H9 (cell line): Measurements from ENCODE around the gene ACCSL. TPM values are rescaled to one million over a fixed set of nuclear protein-coding genes. Genes with fewer than 3 reads are reported as not detected.
A peak's percentile ranks its signal among the peaks of the same experiment; 100 is the strongest.

Experiments
- DNase-seq: peaks from one replicate; pipeline ENCODE4 v3.0.0-alpha.2; 2017
- H2AFZ ChIP-seq: one replicate; pipeline ENCODE4 v1.6.1; 2013; ENCODE audit warnings: mild to moderate bottlenecking, low read length, control low read depth, moderate library complexity
- H2AK5ac ChIP-seq: 2 replicates; pipeline ENCODE4 v1.6.1; 2013; ENCODE audit warnings: low read length, control low read depth, mixed read lengths; ENCODE audit not compliant: insufficient read length
- H2BK120ac ChIP-seq: one replicate; pipeline ENCODE4 v1.6.1; 2013; ENCODE audit warnings: low read depth, mild to moderate bottlenecking, low read length, control low read depth, inconsistent platforms; ENCODE audit not compliant: poor library complexity, severe bottlenecking
- H2BK12ac ChIP-seq: 2 replicates; pipeline ENCODE4 v1.6.1; 2013; ENCODE audit warnings: low read length, control low read depth, mixed read lengths, low read depth; ENCODE audit not compliant: insufficient read length
- H2BK15ac ChIP-seq: 2 replicates; pipeline ENCODE4 v1.6.1; 2013; ENCODE audit warnings: low read depth, low read length, control low read depth
- H2BK20ac ChIP-seq: one replicate; pipeline ENCODE4 v1.6.1; 2013; ENCODE audit warnings: low read depth, mild to moderate bottlenecking, low read length, control low read depth, inconsistent platforms; ENCODE audit not compliant: poor library complexity, severe bottlenecking
- H2BK5ac ChIP-seq: 2 replicates; pipeline ENCODE4 v1.6.1; 2013; ENCODE audit warnings: low read length, control low read depth, mixed read lengths; ENCODE audit not compliant: insufficient read length
- H3K14ac ChIP-seq: 2 replicates; pipeline ENCODE4 v1.6.1; 2013; ENCODE audit warnings: low read length, control low read depth; ENCODE audit not compliant: insufficient read depth
- H3K18ac ChIP-seq: 2 replicates; pipeline ENCODE4 v1.6.1; 2013; ENCODE audit warnings: low read depth, mild to moderate bottlenecking, mixed read lengths, low read length, control low read depth; ENCODE audit not compliant: insufficient read length
- H3K23ac ChIP-seq: 2 replicates; pipeline ENCODE4 v1.6.1; 2013; ENCODE audit warnings: low read length, control low read depth, mixed read lengths, low read depth; ENCODE audit not compliant: insufficient read length
- H3K23me2 ChIP-seq: 2 replicates; pipeline ENCODE4 v1.6.1; 2013; ENCODE audit warnings: low read depth, mild to moderate bottlenecking, mixed read lengths, low read length, control low read depth; ENCODE audit not compliant: insufficient read length, poor library complexity, severe bottlenecking
- H3K27ac ChIP-seq: 2 replicates; pipeline ENCODE4 v1.5.1; 2013; ENCODE audit warnings: low read length, control low read depth, mixed read lengths, low read depth; ENCODE audit not compliant: insufficient read length
- H3K27me3 ChIP-seq: 2 replicates; pipeline ENCODE4 v1.6.1; 2013; ENCODE audit warnings: low read length, control low read depth, inconsistent platforms; ENCODE audit not compliant: insufficient read depth
- H3K4ac ChIP-seq: 2 replicates; pipeline ENCODE4 v1.6.1; 2013; ENCODE audit warnings: low read depth, mild to moderate bottlenecking, control low read depth, inconsistent platforms, low read length, moderate library complexity
- H3K4me1 ChIP-seq: 2 replicates; pipeline ENCODE4 v1.6.1; 2013; ENCODE audit warnings: low read length, control low read depth, inconsistent platforms; ENCODE audit not compliant: insufficient read depth
- H3K4me2 ChIP-seq: 2 replicates; pipeline ENCODE4 v1.6.1; 2013; ENCODE audit warnings: low read length, control low read depth, mixed read lengths; ENCODE audit not compliant: insufficient read length, insufficient read depth
- H3K56ac ChIP-seq: 2 replicates; pipeline ENCODE4 v1.6.1; 2013; ENCODE audit warnings: low read depth, mild to moderate bottlenecking, mixed read lengths, low read length, control low read depth; ENCODE audit not compliant: insufficient read length
- H3K79me1 ChIP-seq: 2 replicates; pipeline ENCODE4 v1.6.1; 2013; ENCODE audit warnings: low read depth, mild to moderate bottlenecking, moderate library complexity, low read length, control low read depth, inconsistent platforms; ENCODE audit not compliant: insufficient read depth, poor library complexity, severe bottlenecking
- H3K79me2 ChIP-seq: 2 replicates; pipeline ENCODE4 v1.6.1; 2013; ENCODE audit warnings: low read length, control low read depth, inconsistent platforms; ENCODE audit not compliant: insufficient read depth
- H3K9ac ChIP-seq: 2 replicates; pipeline ENCODE4 v1.6.1; 2013; ENCODE audit warnings: low read length, control low read depth, mixed read lengths; ENCODE audit not compliant: insufficient read length; ENCODE audit errors: extremely low read depth
- H3K9me3 ChIP-seq: one replicate; pipeline ENCODE4 v1.6.1; 2013; ENCODE audit warnings: low read depth, low read length, inconsistent platforms; ENCODE audit not compliant: control insufficient read depth
- H3T11ph ChIP-seq: one replicate; pipeline ENCODE4 v1.6.1; 2013; ENCODE audit warnings: mild to moderate bottlenecking, low read length, control low read depth, inconsistent platforms
- H4K20me1 ChIP-seq: one replicate; pipeline ENCODE4 v1.6.1; 2013; ENCODE audit not compliant: control insufficient read depth, insufficient read length, insufficient read depth
- H4K5ac ChIP-seq: 2 replicates; pipeline ENCODE4 v1.6.1; 2013; ENCODE audit warnings: low read depth, mild to moderate bottlenecking, mixed read lengths, low read length, control low read depth; ENCODE audit not compliant: insufficient read length
- H4K8ac ChIP-seq: replicated peaks from 2 replicates; pipeline ENCODE4 v1.6.1; 2013; ENCODE audit warnings: low read length, control low read depth, mixed read lengths, low read depth; ENCODE audit not compliant: insufficient read length
- H4K91ac ChIP-seq: 2 replicates; pipeline ENCODE4 v1.6.1; 2013; ENCODE audit warnings: low read depth, mild to moderate bottlenecking, moderate library complexity, mixed read lengths, low read length, control low read depth; ENCODE audit not compliant: insufficient read length
- H3K27ac Mint-ChIP-seq, 3 experiments: 2 replicates in 2 of 3; 3 replicates in 1 of 3; pipeline ENCODE4 v1.8.0; 2020 to 2021; ENCODE audit warnings: mixed read lengths in 3 of 3, mild to moderate bottlenecking in 1 of 3, moderate library complexity in 1 of 3
- H3K27me3 Mint-ChIP-seq: 2 replicates; pipeline ENCODE4 v1.8.0; 2021; ENCODE audit warnings: low read depth, mild to moderate bottlenecking, moderate library complexity, mixed read lengths
- H3K36me3 Mint-ChIP-seq, 3 experiments: 2 replicates in 2 of 3; 3 replicates in 1 of 3; pipeline ENCODE4 v1.8.0; 2020 to 2021; ENCODE audit warnings: low read depth in 3 of 3, mixed read lengths in 3 of 3; ENCODE audit not compliant: insufficient read depth in 1 of 3
- H3K4me1 Mint-ChIP-seq, 2 experiments: 2 replicates each; pipeline ENCODE4 v1.8.0; 2020; ENCODE audit warnings: mixed read lengths in 2 of 2
- H3K4me3 Mint-ChIP-seq, 2 experiments: 2 replicates in 1 of 2; 3 replicates in 1 of 2; pipeline ENCODE4 v1.8.0; 2020 to 2021; ENCODE audit warnings: mild to moderate bottlenecking in 2 of 2, mixed read lengths in 2 of 2, moderate library complexity in 1 of 2
- H3K9me3 Mint-ChIP-seq, 2 experiments: 2 replicates in 1 of 2; 3 replicates in 1 of 2; pipeline ENCODE4 v1.8.0; 2020; ENCODE audit warnings: mild to moderate bottlenecking in 2 of 2, mixed read lengths in 2 of 2, moderate library complexity in 1 of 2
- WGBS: extraction: QIAGEN DNeasy Blood & Tissue Kit; methylation state at CpG from one replicate; pipeline ENCODE4 v1.1.7; 2013; ENCODE audit warnings: missing lambda C conversion rate, low lambda C conversion rate, mixed read lengths; ENCODE audit not compliant: insufficient read length; ENCODE audit errors: extremely low coverage; 5-methylcytosine and 5-hydroxymethylcytosine counted together
- total RNA-seq: library from RNA; stranded (reverse); gene quantifications from 2 replicates; pipeline ENCODE4 v1.2.1, GENCODE V29; 2021
- TF ChIP-seq, protein P1 (sequence below): fragments of 200-600 bp; sonication (generic); conservative IDR thresholded peaks from 3 replicates; pipeline ENCODE4 v1.8.0; 2021; ENCODE audit warnings: antibody characterized with exemption, mild to moderate bottlenecking

Gene ACCSL
- total RNA-seq, 1 experiment from 2014 or later, result not detected

DNA sequence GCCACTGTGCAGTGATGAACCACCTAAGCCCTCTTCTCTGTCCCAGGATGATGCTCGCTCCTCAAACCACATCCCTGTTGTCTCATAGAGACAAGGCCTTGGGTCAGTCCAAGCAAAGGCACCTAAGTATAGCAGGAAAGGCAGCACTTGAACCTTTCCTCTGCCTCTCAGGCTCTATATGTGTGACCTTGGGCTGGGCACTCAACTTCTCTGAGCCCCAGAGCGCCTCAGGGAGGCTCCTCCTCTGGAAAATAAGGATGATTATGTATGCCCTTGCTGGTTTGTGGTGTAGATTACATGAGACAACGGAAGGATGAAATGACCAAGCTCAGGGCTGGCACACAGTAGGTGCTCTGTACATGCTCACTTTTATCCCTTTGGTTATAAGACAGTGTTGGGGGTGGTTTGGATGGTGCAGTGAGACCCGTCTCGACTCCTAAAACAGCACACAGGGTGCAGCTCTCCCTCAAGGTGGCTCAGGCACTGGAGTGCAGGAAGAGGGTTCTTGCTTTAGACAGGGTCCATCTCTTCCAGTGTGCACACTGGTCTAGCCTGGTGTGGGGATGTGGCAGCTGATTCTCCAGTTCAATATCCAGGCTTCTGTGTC, 40.2 kb upstream of the ACCSL start:
- Histone ChIP-seq H4K5ac (no peak overlapping the region), H2BK5ac (no peak overlapping the region), H3K27me3 (no peaks in the 10 kb centered on the region), H3K56ac (no peak overlapping the region), H3K23me2 (no peaks in the 10 kb centered on the region), H3K9ac (no peak overlapping the region), H3T11ph (no peak overlapping the region), H3K4me2 (no peak overlapping the region), H2BK12ac (no peak overlapping the region), H2BK15ac (no peak overlapping the region), H2BK120ac (no peak overlapping the region), H4K20me1 (no peaks in the 10 kb centered on the region), H3K9me3 (no peaks in the 10 kb centered on the region), H3K18ac (no peak overlapping the region), H3K27ac (no peak overlapping the region), H2AFZ (no peak overlapping the region), H4K91ac (no peak overlapping the region), H3K79me1 (no peaks in the 10 kb centered on the region), H3K79me2 (no peaks in the 10 kb centered on the region), H2AK5ac (no peak overlapping the region), H4K8ac (no peak overlapping the region), H3K4me1 (no peaks in the 10 kb centered on the region; the same call in 1 of the 2 replicates), H2BK20ac (no peak overlapping the region), H3K4ac (no peak overlapping the region), H3K23ac (no peak overlapping the region), H3K14ac (no peak overlapping the region)
- Mint-ChIP-seq H3K27me3 (peaks cover 12% of the 10 kb centered on the region), H3K9me3 (no peaks in the 10 kb centered on the region), H3K4me1 (peaks cover 13 to 14% of the 10 kb centered on the region in 2 experiments), H3K36me3 (no peaks in the 10 kb centered on the region), H3K27ac (no peak overlapping the region; a peak in 1 of 7 replicates), H3K4me3 (no peak overlapping the region; a peak in 1 of 5 replicates)
- peak; percentile 10 for DNase-seq
- no CpG with 5 or more reads among the region's 5 CpGs for WGBS
- TF ChIP-seq, protein P1, sequence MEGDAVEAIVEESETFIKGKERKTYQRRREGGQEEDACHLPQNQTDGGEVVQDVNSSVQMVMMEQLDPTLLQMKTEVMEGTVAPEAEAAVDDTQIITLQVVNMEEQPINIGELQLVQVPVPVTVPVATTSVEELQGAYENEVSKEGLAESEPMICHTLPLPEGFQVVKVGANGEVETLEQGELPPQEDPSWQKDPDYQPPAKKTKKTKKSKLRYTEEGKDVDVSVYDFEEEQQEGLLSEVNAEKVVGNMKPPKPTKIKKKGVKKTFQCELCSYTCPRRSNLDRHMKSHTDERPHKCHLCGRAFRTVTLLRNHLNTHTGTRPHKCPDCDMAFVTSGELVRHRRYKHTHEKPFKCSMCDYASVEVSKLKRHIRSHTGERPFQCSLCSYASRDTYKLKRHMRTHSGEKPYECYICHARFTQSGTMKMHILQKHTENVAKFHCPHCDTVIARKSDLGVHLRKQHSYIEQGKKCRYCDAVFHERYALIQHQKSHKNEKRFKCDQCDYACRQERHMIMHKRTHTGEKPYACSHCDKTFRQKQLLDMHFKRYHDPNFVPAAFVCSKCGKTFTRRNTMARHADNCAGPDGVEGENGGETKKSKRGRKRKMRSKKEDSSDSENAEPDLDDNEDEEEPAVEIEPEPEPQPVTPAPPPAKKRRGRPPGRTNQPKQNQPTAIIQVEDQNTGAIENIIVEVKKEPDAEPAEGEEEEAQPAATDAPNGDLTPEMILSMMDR, result no peak
